Stomach (tissue), 9 donors: ENCODE results near the gene PADI6. TPM values are rescaled to one million over a fixed set of nuclear protein-coding genes. Genes with fewer than 3 reads are reported as not detected.

Experiments
- DNase-seq, 2 donors: peaks; one replicate each; pipeline versions ENCODE4 v3.0.0 to v3.0.0-alpha.2; 2013 to 2019
- H3K27ac ChIP-seq, 5 donors: fragments of 200-600 bp in 4 of 5; sonication (generic) in 4 of 5; one replicate each; pipeline ENCODE4 v1.5.1; 2013 to 2019; ENCODE audit warnings: mild to moderate bottlenecking in 1 of 5, moderate library complexity in 1 of 5
- H3K27me3 ChIP-seq, 3 donors: fragments of 200-600 bp; sonication (generic); one replicate each; pipeline ENCODE4 v1.5.1; 2017 to 2019; ENCODE audit warnings: mixed run types in 1 of 3
- H3K36me3 ChIP-seq, 4 donors: fragments of 200-600 bp; sonication (generic); 1 replicate in 3 of 4; 2 replicates in 1 of 4; pipeline ENCODE4 v1.5.1; 2016 to 2019
- H3K4me1 ChIP-seq, 4 donors: fragments of 200-600 bp; sonication (generic); one replicate each; pipeline ENCODE4 v1.5.1; 2016 to 2019
- H3K4me3 ChIP-seq, 4 donors: fragments of 200-600 bp; sonication (generic) in 3 of 4; one replicate each; pipeline ENCODE4 v1.5.1; 2016 to 2019; ENCODE audit warnings: mild to moderate bottlenecking in 1 of 4
- H3K9me3 ChIP-seq, 4 donors: fragments of 200-600 bp; sonication (generic); one replicate each; pipeline ENCODE4 v1.5.1; 2016 to 2019
- CTCF ChIP-seq, 7 experiments: fragments of 450-650 bp in 4 of 7; fragments of 200-600 bp in 3 of 7; sonication (generic) in 3 of 7; IDR thresholded peaks; one replicate each; pipeline ENCODE4 v1.5.1; 2016 to 2019; ENCODE audit warnings: antibody characterized with exemption in 7 of 7, control low read depth in 2 of 7, mild to moderate bottlenecking in 1 of 7
- EP300 ChIP-seq: sonication (generic); formaldehyde crosslinking; IDR thresholded peaks from one replicate; pipeline ENCODE4 v1.6.1; 2017; ENCODE audit warnings: antibody characterized with exemption
- POLR2A ChIP-seq, 4 donors: fragments of 450-650 bp; IDR thresholded peaks; one replicate each; pipeline ENCODE4 v1.6.1; 2016; ENCODE audit warnings: antibody characterized with exemption in 4 of 4, control low read depth in 2 of 4, mild to moderate bottlenecking in 1 of 4, moderate library complexity in 1 of 4
- POLR2AphosphoS5 ChIP-seq, 3 donors: sonication (generic); formaldehyde crosslinking; IDR thresholded peaks; one replicate each; pipeline ENCODE4 v1.6.1; 2016; ENCODE audit warnings: antibody characterized with exemption in 3 of 3
- WGBS, 5 donors: extraction: QIAGEN DNeasy Blood & Tissue Kit in 3 of 5; methylation state at CpG; one replicate each; pipeline versions ENCODE4 v1.1.5 to v1.1.7; 2013 to 2018; 5-methylcytosine and 5-hydroxymethylcytosine counted together
- intact Hi-C: fragments of 100-400 bp; cut with DNase I; formaldehyde crosslinking; loops from one replicate; pipeline ENCODE4 v1.15.1; 2023; ENCODE audit warnings: low total_unique reads
- polyA plus RNA-seq, 3 donors: library from polyadenylated mRNA; stranded (reverse); fragments of 200-250 nt; gene quantifications; one replicate each; pipeline ENCODE4 v1.2.3, GENCODE V29; 2013
- total RNA-seq, 5 donors: library from RNA; depleted of rRNA; stranded (reverse); fragments of >200 nt; gene quantifications; one replicate each; pipeline versions ENCODE4 v1.1.0 to v1.2.3, GENCODE V29; 2014 to 2016
- donor health status: healthy with polysubstance abuse.
- donor health status: Bipolar disorder and iron deficiency.
- donor health status: healthy.

The PADI6 gene
- total and polyA plus RNA-seq, 8 donors, result not detected

GRCh38 chr1:17440827-17441168 is 68.8 kb downstream of the PADI6 start:
- TF ChIP-seq CTCF (IDR thresholded peaks at IDR 0.05), result no peak
- no peak for TF ChIP-seq EP300
- no peak for TF ChIP-seq POLR2A (IDR thresholded peaks at IDR 0.05)
- TF ChIP-seq POLR2AphosphoS5 (IDR thresholded peaks at IDR 0.05), result no peak
- Histone ChIP-seq H3K27me3 (no peaks in the 10 kb centered on the region), H3K9me3 (no peaks in the 10 kb centered on the region), H3K27ac (no peak overlapping the region), H3K36me3 (no peaks in the 10 kb centered on the region), H3K4me3 (no peak overlapping the region), H3K4me1 (peaks cover 12 to 38% (median 30%) of the 10 kb centered on the region in 4 donors)
- intact Hi-C loops, result no loop called here
- WGBS, 5 donors, result 75 to 89% (median 85%) methylated on average over 6 of the region's 6 CpGs
- DNase-seq, result no peak

GRCh38 chr1:17441265-17441992 is 69.4 kb downstream of the PADI6 start:
- intact Hi-C loops, result no loop called here
- no peak overlapping the region for H3K27ac ChIP-seq
- WGBS, 5 donors, result 38 to 51% (median 45%) methylated on average over 10 of the region's 10 CpGs

DNA sequence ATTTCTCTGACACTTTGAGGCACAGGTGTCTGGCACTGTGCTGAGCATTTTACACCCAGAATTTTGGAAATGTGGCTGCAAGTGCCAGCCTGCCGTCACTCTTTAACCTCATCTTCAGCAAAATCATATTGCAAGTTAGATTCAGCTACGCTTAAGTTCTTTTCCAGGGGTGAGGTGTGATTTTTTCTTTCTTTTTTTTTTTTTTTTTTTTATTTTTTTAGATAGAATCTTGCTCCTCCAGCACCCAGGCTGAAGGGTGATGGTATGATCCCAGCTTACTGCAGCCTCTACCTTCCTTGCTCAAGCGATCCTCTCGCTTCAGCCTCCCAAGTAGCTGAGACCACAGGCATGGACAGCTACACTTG is 70.0 kb downstream of the PADI6 start:
- H3K4me3 ChIP-seq, result no peak overlapping the region
- H3K36me3 ChIP-seq, result no peaks in the 10 kb centered on the region
- no peaks in the 10 kb centered on the region for H3K9me3 ChIP-seq
- H3K27ac ChIP-seq, result no peak overlapping the region
- peaks cover 3 to 27% (median 20%) of the 10 kb centered on the region in 4 donors for H3K4me1 ChIP-seq
- TF ChIP-seq CTCF (IDR thresholded peaks at IDR 0.05) (no peak), POLR2A (IDR thresholded peaks at IDR 0.05) (no peak), EP300 (no peak), POLR2AphosphoS5 (IDR thresholded peaks at IDR 0.05) (no peak)
- H3K27me3 ChIP-seq, result no peaks in the 10 kb centered on the region
- no peak for DNase-seq
- intact Hi-C loops, result no loop called here
- 79 to 87% (median 87%) methylated on average over 4 of the region's 4 CpGs for WGBS, 5 donors

More at GRCh38 chr1:17441265-17441992, 69.4 kb downstream of the PADI6 start:
- Histone ChIP-seq H3K4me1 (peaks cover 9 to 32% (median 26%) of the 10 kb centered on the region in 4 donors), H3K9me3 (no peaks in the 10 kb centered on the region), H3K4me3 (no peak overlapping the region), H3K36me3 (no peaks in the 10 kb centered on the region), H3K27me3 (no peaks in the 10 kb centered on the region)
- peak in 1 of 2 donors; percentile 56 for DNase-seq
- no peak for TF ChIP-seq EP300
- no peak for TF ChIP-seq POLR2A (IDR thresholded peaks at IDR 0.05)
- TF ChIP-seq POLR2AphosphoS5 (IDR thresholded peaks at IDR 0.05), result no peak

GRCh38 chr1:17442841-17443240 is 70.8 kb downstream of the PADI6 start:
- H3K4me3 ChIP-seq, result no peak overlapping the region
- no peak for TF ChIP-seq CTCF (IDR thresholded peaks at IDR 0.05)
- no peak for TF ChIP-seq EP300
- no peak for TF ChIP-seq POLR2A (IDR thresholded peaks at IDR 0.05)
- TF ChIP-seq POLR2AphosphoS5 (IDR thresholded peaks at IDR 0.05), result no peak
- H3K4me1 ChIP-seq, result peaks cover 0 to 23% (median 16%) of the 10 kb centered on the region in 4 donors
- no peaks in the 10 kb centered on the region for H3K36me3 ChIP-seq
- no peaks in the 10 kb centered on the region for H3K27me3 ChIP-seq
- H3K27ac ChIP-seq, result no peak overlapping the region
- intact Hi-C loops, result no loop called here
- H3K9me3 ChIP-seq, result no peaks in the 10 kb centered on the region
- WGBS, 5 donors, result 79 to 92% (median 88%) methylated on average over 6 of the region's 6 CpGs
- no peak for DNase-seq

- H3K9me3 ChIP-seq, result no peaks in the 10 kb centered on the region
- 86 to 96% (median 87%) methylated on average over 12 of the region's 12 CpGs for WGBS, 5 donors
- no peak overlapping the region for H3K4me3 ChIP-seq
- H3K27ac ChIP-seq, result no peak overlapping the region
- TF ChIP-seq POLR2A (IDR thresholded peaks at IDR 0.05), result no peak
- TF ChIP-seq CTCF (IDR thresholded peaks at IDR 0.05), result no peak
- no peak for TF ChIP-seq EP300
- no peak for TF ChIP-seq POLR2AphosphoS5 (IDR thresholded peaks at IDR 0.05)
- intact Hi-C loops, result no loop called here
- H3K4me1 ChIP-seq, result no peaks in the 10 kb centered on the region
- H3K27me3 ChIP-seq, result no peaks in the 10 kb centered on the region
- DNase-seq, result no peak
- H3K36me3 ChIP-seq, result no peaks in the 10 kb centered on the region
Observed at GRCh38 chr1:17447501-17447992, 75.6 kb downstream of the PADI6 start.
